ENCODE data around the gene MRPS6. TPM values are rescaled to one million over a fixed set of nuclear protein-coding genes. Genes with fewer than 3 reads are reported as not detected.
A peak's percentile ranks its signal among the peaks of the same experiment; 100 is the strongest.

Gene MRPS6
- polyA plus RNA-seq, 1 donor (not counting 4 experiments of a cell fraction or from before 2014, with no cell fraction given) = 41.5 TPM

DNA sequence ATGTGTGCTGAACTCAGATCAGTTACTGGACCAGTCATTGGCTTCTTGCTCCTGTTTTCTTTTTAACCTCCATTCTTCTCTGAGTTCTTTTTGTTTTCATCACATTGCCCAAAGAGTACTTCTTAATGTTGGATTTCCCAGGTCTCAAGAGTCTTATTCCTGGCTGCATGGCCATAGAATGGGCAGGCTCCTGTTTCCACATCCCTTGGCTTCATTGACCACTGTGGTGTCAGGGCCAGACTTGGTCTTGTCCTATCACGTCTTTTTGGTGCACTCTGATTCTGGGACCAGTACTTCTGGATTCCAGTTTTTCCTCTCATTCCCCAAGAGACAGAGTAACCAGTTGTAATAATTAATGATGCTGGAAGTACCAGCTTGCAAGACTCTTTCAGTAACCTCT lies 41.8 kb downstream of the MRPS6 start:
- Histone ChIP-seq H3K27ac (ENCODE audit: control insufficient read depth, insufficient read depth, low read length) (no peak overlapping the region), H3K4me1 (ENCODE audit: control insufficient read depth, extremely low read depth, insufficient read depth, low read length) (no peaks in the 10 kb centered on the region), H3K79me2 (ENCODE audit: control insufficient read depth, insufficient read depth, low read length) (no peaks in the 10 kb centered on the region), H2AFZ (ENCODE audit: control insufficient read depth, low read length) (no peak overlapping the region), H3K9me1 (ENCODE audit: control insufficient read depth, extremely low read depth, insufficient read depth, low read length) (no peaks in the 10 kb centered on the region), H3K36me3 (ENCODE audit: control insufficient read depth in 2 of 2, extremely low read depth in 1 of 2, insufficient read depth in 2 of 2, low read length in 2 of 2) (no peaks in the 10 kb centered on the region), H3K4me2 (ENCODE audit: control insufficient read depth, extremely low read depth, insufficient read depth, low read depth, low read length) (no peak overlapping the region), H3K4me3 (ENCODE audit: control insufficient read depth in 2 of 3, extremely low read depth in 1 of 3, insufficient read depth in 2 of 3, low read depth in 1 of 3, low read length in 3 of 3) (no peak overlapping the region), H3K27me3 (ENCODE audit: control insufficient read depth, extremely low read depth, insufficient read depth, low read length) (no peaks in the 10 kb centered on the region), H3K9me3 (ENCODE audit: control insufficient read depth, low read depth, low read length) (no peaks in the 10 kb centered on the region), H3K9ac (ENCODE audit: control insufficient read depth, extremely low read depth, insufficient read depth, low read length) (no peak overlapping the region), H4K20me1 (ENCODE audit: control insufficient read depth, extremely low read depth, insufficient read depth, low read length) (no peaks in the 10 kb centered on the region)
- dilution Hi-C loops (cut with MboI; ENCODE audit: extremely low pct_ligation_motif_present, low sequenced_read_pairs) = no loop called here
- TF ChIP-seq, protein P1, sequence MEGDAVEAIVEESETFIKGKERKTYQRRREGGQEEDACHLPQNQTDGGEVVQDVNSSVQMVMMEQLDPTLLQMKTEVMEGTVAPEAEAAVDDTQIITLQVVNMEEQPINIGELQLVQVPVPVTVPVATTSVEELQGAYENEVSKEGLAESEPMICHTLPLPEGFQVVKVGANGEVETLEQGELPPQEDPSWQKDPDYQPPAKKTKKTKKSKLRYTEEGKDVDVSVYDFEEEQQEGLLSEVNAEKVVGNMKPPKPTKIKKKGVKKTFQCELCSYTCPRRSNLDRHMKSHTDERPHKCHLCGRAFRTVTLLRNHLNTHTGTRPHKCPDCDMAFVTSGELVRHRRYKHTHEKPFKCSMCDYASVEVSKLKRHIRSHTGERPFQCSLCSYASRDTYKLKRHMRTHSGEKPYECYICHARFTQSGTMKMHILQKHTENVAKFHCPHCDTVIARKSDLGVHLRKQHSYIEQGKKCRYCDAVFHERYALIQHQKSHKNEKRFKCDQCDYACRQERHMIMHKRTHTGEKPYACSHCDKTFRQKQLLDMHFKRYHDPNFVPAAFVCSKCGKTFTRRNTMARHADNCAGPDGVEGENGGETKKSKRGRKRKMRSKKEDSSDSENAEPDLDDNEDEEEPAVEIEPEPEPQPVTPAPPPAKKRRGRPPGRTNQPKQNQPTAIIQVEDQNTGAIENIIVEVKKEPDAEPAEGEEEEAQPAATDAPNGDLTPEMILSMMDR (optimal IDR thresholded peaks at IDR 0.05 in 1 of 3, IDR thresholded peaks at IDR 0.05 in 1 of 3, conservative IDR thresholded peaks at IDR 0.05 in 1 of 3; ENCODE audit: extremely low read depth in 1 of 3, insufficient read depth in 2 of 3, low read length in 3 of 3) = no peak
- no peak for TF ChIP-seq EZH2 (IDR thresholded peaks at IDR 0.05; ENCODE audit: low read length)
- FAIRE-seq (peak; percentile 51), DNase-seq (ENCODE audit: low read depth, low spot score) (no peak)

DNA sequence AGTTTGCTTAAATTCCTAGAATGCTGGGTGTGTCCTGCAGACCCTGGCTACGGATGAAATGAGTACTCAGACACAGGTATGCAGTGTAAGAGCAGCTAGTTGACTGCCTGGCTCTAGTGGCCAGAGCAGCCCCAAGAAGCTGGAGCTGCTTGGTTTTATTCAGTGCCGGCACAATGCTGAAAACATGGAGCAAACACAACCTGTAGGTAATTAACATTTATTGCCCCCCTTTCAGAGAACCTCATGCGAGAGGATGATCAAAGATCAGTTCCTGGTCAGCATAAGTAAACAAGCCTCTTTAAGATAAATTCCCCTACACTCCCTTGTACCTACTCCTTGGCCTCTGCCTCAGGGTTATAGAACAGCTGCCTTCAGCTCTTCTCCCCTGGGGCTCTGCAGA lies 43.2 kb downstream of the MRPS6 start:
- DNase-seq (ENCODE audit: low read depth, low spot score) (no peak), FAIRE-seq (no peak)
- no peaks in the 10 kb centered on the region for H3K9me1 ChIP-seq (ENCODE audit: control insufficient read depth, extremely low read depth, insufficient read depth, low read length)
- no peaks in the 10 kb centered on the region for H4K20me1 ChIP-seq (ENCODE audit: control insufficient read depth, extremely low read depth, insufficient read depth, low read length)
- no peaks in the 10 kb centered on the region for H3K9me3 ChIP-seq (ENCODE audit: control insufficient read depth, low read depth, low read length)
- no peaks in the 10 kb centered on the region for H3K4me1 ChIP-seq (ENCODE audit: control insufficient read depth, extremely low read depth, insufficient read depth, low read length)
- dilution Hi-C loops (cut with MboI; ENCODE audit: extremely low pct_ligation_motif_present, low sequenced_read_pairs) = no loop called here
- no peak overlapping the region for H3K4me2 ChIP-seq (ENCODE audit: control insufficient read depth, extremely low read depth, insufficient read depth, low read depth, low read length)
- no peaks in the 10 kb centered on the region for H3K36me3 ChIP-seq (ENCODE audit: control insufficient read depth in 2 of 2, extremely low read depth in 1 of 2, insufficient read depth in 2 of 2, low read length in 2 of 2)
- no peaks in the 10 kb centered on the region for H3K79me2 ChIP-seq (ENCODE audit: control insufficient read depth, insufficient read depth, low read length)
- no peaks in the 10 kb centered on the region for H3K27me3 ChIP-seq (ENCODE audit: control insufficient read depth, extremely low read depth, insufficient read depth, low read length)
- no peak overlapping the region for H3K4me3 ChIP-seq (ENCODE audit: control insufficient read depth in 2 of 3, extremely low read depth in 1 of 3, insufficient read depth in 2 of 3, low read depth in 1 of 3, low read length in 3 of 3)
- no peak for TF ChIP-seq EZH2 (IDR thresholded peaks at IDR 0.05; ENCODE audit: low read length)
- TF ChIP-seq, protein P1 (optimal IDR thresholded peaks at IDR 0.05 in 1 of 3, IDR thresholded peaks at IDR 0.05 in 1 of 3, conservative IDR thresholded peaks at IDR 0.05 in 1 of 3; ENCODE audit: extremely low read depth in 1 of 3, insufficient read depth in 2 of 3, low read length in 3 of 3) = no peak
- H3K27ac ChIP-seq (ENCODE audit: control insufficient read depth, insufficient read depth, low read length) = no peak overlapping the region
- no peak overlapping the region for H3K9ac ChIP-seq (ENCODE audit: control insufficient read depth, extremely low read depth, insufficient read depth, low read length)
- H2AFZ ChIP-seq (ENCODE audit: control insufficient read depth, low read length) = no peak overlapping the region

Measured in keratinocyte (primary cell).